HepG2 (cell line): ENCODE results near the gene PAPOLA. TPM values are rescaled to one million over a fixed set of nuclear protein-coding genes. Genes with fewer than 3 reads are reported as not detected.

Source experiments
- ATAC-seq: fragments of 200-7000 bp; cut with Tn5 transposase; 3 replicates; pipeline ENCODE4 v1.9.1; 2020; ENCODE audit warnings: mild to moderate bottlenecking, moderate library complexity
- BruUV-seq: library from RNA; stranded (reverse); fragments of 400-500 nt; replicated peaks from 2 replicates; lab custom pipeline; 2021; lab: Mats Ljungman, UMichigan
- CTCF ChIA-PET: fragments of 300-600 bp; formaldehyde crosslinking; extraction: SDS; loops from one replicate; lab custom pipeline; 2021; ENCODE audit warnings: low total read pairs, inconsistent platforms, low intra/inter-chr PET ratio; lab: Yijun Ruan, JAX
- POLR2A ChIA-PET: fragments of 350-600 bp; sonication (Branson Sonifier 250); formaldehyde crosslinking; loops from one replicate; lab custom pipeline; 2020; ENCODE audit warnings: antibody characterized with exemption, inconsistent platforms; lab: Yijun Ruan, JAX
- DNase-seq: peaks from one replicate; pipeline ENCODE4 v3.0.0-alpha.2; 2015; ENCODE audit warnings: low spot score
- FAIRE-seq: peaks from 3 replicates; lab custom pipeline; 2011; peaks lifted over from hg19 to GRCh38; lab: Jason Lieb, UNC
- H2AFZ ChIP-seq: one replicate; pipeline ENCODE4 v1.6.1; 2011; ENCODE audit warnings: low read length, inconsistent platforms
- H3K27ac ChIP-seq: fragments of 300-600 bp; 3 replicates; pipeline ENCODE4 v1.8.0; 2011; ENCODE audit warnings: mixed run types, mild to moderate bottlenecking, mixed read lengths, low read length, inconsistent platforms; ENCODE audit not compliant: insufficient read depth; ENCODE audit errors: extremely low read length
- H3K27me3 ChIP-seq, 2 experiments: fragments of 200-600 bp in 1 of 2; 2 replicates in 1 of 2; 3 replicates in 1 of 2; pipeline versions ENCODE4 v1.6.0 to v1.8.0; 2011; ENCODE audit warnings: low read length in 2 of 2, mild to moderate bottlenecking in 2 of 2, moderate library complexity in 2 of 2, inconsistent platforms in 1 of 2; ENCODE audit not compliant: insufficient read depth in 2 of 2, control insufficient read depth in 1 of 2
- H3K36me3 ChIP-seq, 2 experiments: fragments of 200-600 bp in 1 of 2; replicated peaks in 1 of 2; 2 replicates in 1 of 2; 3 replicates in 1 of 2; pipeline versions ENCODE4 v1.5.1 to v1.8.0; 2011; ENCODE audit warnings: low read length in 2 of 2, inconsistent platforms in 1 of 2; ENCODE audit not compliant: insufficient read depth in 2 of 2, control insufficient read depth in 1 of 2
- H3K4me1 ChIP-seq: 2 replicates; pipeline ENCODE4 v1.5.1; 2012; ENCODE audit warnings: low read length, inconsistent platforms; ENCODE audit not compliant: insufficient read depth
- H3K4me2 ChIP-seq: 2 replicates; pipeline ENCODE4 v1.6.0; 2011; ENCODE audit warnings: low read depth, low read length, inconsistent platforms
- H3K4me3 ChIP-seq, 3 experiments: fragments of 200-600 bp in 1 of 3; sonication (generic), shearing (Covaris generic) in 1 of 3; replicated peaks in 1 of 3; 2 replicates each; pipeline ENCODE4 v1.5.1; 2011 to 2016; ENCODE audit warnings: low read length in 3 of 3, inconsistent platforms in 2 of 3, low read depth in 2 of 3, mild to moderate bottlenecking in 2 of 3, control low read depth in 1 of 3, mixed read lengths in 1 of 3; ENCODE audit not compliant: insufficient read depth in 1 of 3
- H3K79me2 ChIP-seq: one replicate; pipeline ENCODE4 v1.6.1; 2011; ENCODE audit warnings: low read length, inconsistent platforms; ENCODE audit not compliant: insufficient read depth
- H3K9ac ChIP-seq: 2 replicates; pipeline ENCODE4 v1.6.0; 2011; ENCODE audit warnings: mild to moderate bottlenecking, low read depth, low read length, inconsistent platforms; ENCODE audit not compliant: insufficient read depth
- H3K9me3 ChIP-seq: 2 replicates; pipeline ENCODE4 v1.5.1; 2012; ENCODE audit warnings: mild to moderate bottlenecking, low read length
- H4K20me1 ChIP-seq: 2 replicates; pipeline ENCODE4 v1.6.0; 2011; ENCODE audit warnings: inconsistent platforms, mild to moderate bottlenecking, low read length, moderate library complexity; ENCODE audit not compliant: insufficient read depth
- PHB2 ChIP-seq: fragments of 450-650 bp; IDR thresholded peaks from 2 replicates; pipeline ENCODE4 v1.6.1; 2018; ENCODE audit not compliant: partially characterized antibody
- U2AF2 ChIP-seq: fragments of 200-400 bp; formaldehyde crosslinking; IDR thresholded peaks from 2 replicates; pipeline ENCODE4 v1.6.1; 2017; ENCODE audit warnings: low read depth, mild to moderate bottlenecking, low read length
- ZNF629 ChIP-seq: sonication (generic); formaldehyde crosslinking; conservative IDR thresholded peaks from 2 replicates; pipeline ENCODE4 v1.5.0; 2020; ENCODE audit warnings: missing genetic modification reagents
- ZNF704 ChIP-seq: sonication (generic); formaldehyde crosslinking; IDR thresholded peaks from 2 replicates; pipeline ENCODE4 v1.8.1; 2023; ENCODE audit warnings: mild to moderate bottlenecking, inconsistent platforms, moderate library complexity, missing genetic modification reagents, borderline replicate concordance
- ZNF770 ChIP-seq: sonication (generic); formaldehyde crosslinking; IDR thresholded peaks from 2 replicates; pipeline ENCODE4 v1.5.0; 2020; ENCODE audit warnings: mild to moderate bottlenecking, missing genetic modification reagents
- WGBS: methylation state at CpG from one replicate; pipeline ENCODE4 v1.1.6; 2017; ENCODE audit warnings: low lambda C conversion rate; 5-methylcytosine and 5-hydroxymethylcytosine counted together
- in situ Hi-C: cut with HindIII; loops from 2 replicates; pipeline ENCODE4 v1.10.0; 2017; ENCODE audit warnings: low pct_unique_long_range_greater_than_20kb; ENCODE audit not compliant: extremely low pct_ligation_motif_present
- intact Hi-C: fragments of 100-400 bp; cut with micrococcal nuclease; formaldehyde crosslinking; loops from one replicate; pipeline ENCODE4 v1.10.0; 2022; ENCODE audit not compliant: unreplicated experiment
- polyA plus RNA-seq, 8 experiments: library from polyadenylated mRNA; depleted of rRNA in 3 of 8; stranded (reverse) in 7 of 8; unstranded in 1 of 8; fragments of >200 nt; fragmentation: Illumina TruSeq in 4 of 8; extraction: Trizol in 4 of 8; gene quantifications; 2 replicates each; pipeline versions ENCODE4 v1.2.1 to v1.2.3, GENCODE V29; 2011 to 2016; ENCODE audit warnings: low read depth in 4 of 8, missing spikeins in 1 of 8, mixed read lengths in 1 of 8; ENCODE audit not compliant: insufficient read depth in 1 of 8
- total RNA-seq, 5 experiments: library from RNA; depleted of rRNA; stranded (reverse); fragments of >200 nt; fragmentation: Illumina TruSeq; extraction: Trizol; gene quantifications; 2 replicates each; pipeline ENCODE4 v1.2.3, GENCODE V29; 2016; ENCODE audit warnings: low read depth in 1 of 5

The PAPOLA gene
- total and polyA plus RNA-seq, 2 of the 13 experiments (the other 11 are each of a cell fraction or from before 2014, with no cell fraction given) = 103 to 151 TPM

GRCh38 chr14:96579358-96579757, 77.2 kb downstream of the PAPOLA start:
- no peaks in the 10 kb centered on the region for H3K27me3 ChIP-seq
- no TSS peak for BruUV-seq
- in situ Hi-C loops (no loop called here), intact Hi-C loops (no loop called here)
- H3K9me3 ChIP-seq = no peaks in the 10 kb centered on the region
- no peaks in the 10 kb centered on the region for H3K36me3 ChIP-seq
- TF ChIP-seq ZNF704 (CRISPR knock-in tag) (no peak), ZNF629 (CRISPR knock-in tag) (peak; percentile 74; the same call in 1 of the 2 replicates), PHB2 (no peak)
- ChIA-PET POLR2A (no interaction called here), CTCF (no interaction called here)
- H3K27ac ChIP-seq = no peak overlapping the region
- H4K20me1 ChIP-seq = 0 out of 2 replicates have a peak, but pooled peaks cover 3% of the 10 kb centered on the region
- ATAC-seq (no peak), FAIRE-seq (no peak), DNase-seq (no peak)
- H3K79me2 ChIP-seq = no peaks in the 10 kb centered on the region
- H3K4me3 ChIP-seq = no peak overlapping the region
- H3K9ac ChIP-seq = no peak overlapping the region
- no peak overlapping the region for H2AFZ ChIP-seq
- H3K4me1 ChIP-seq = 0 out of 2 replicates have a peak, but pooled peaks cover 5% of the 10 kb centered on the region
- H3K4me2 ChIP-seq = no peak overlapping the region
- 68% methylated on average over 6 of the region's 6 CpGs for WGBS

GRCh38 chr14:96579855-96580254, 77.7 kb downstream of the PAPOLA start:
- no peak overlapping the region for H2AFZ ChIP-seq
- H3K9me3 ChIP-seq = no peaks in the 10 kb centered on the region
- intact Hi-C loops = loop anchor here (5.0 kb wide), 1 partner anchor 272 kb away; no protein-coding TSS in a partner anchor
- H4K20me1 ChIP-seq = 0 out of 2 replicates have a peak, but pooled peaks cover 3% of the 10 kb centered on the region
- H3K9ac ChIP-seq = no peak overlapping the region
- no peaks in the 10 kb centered on the region for H3K36me3 ChIP-seq
- ATAC-seq (no peak), DNase-seq (no peak), FAIRE-seq (no peak)
- BruUV-seq = no TSS peak
- H3K27ac ChIP-seq = no peak overlapping the region
- no peak overlapping the region for H3K4me3 ChIP-seq
- no peak overlapping the region for H3K4me2 ChIP-seq
- H3K79me2 ChIP-seq = no peaks in the 10 kb centered on the region
- in situ Hi-C loops = loop anchor here (5.0 to 10.0 kb wide), 2 partner anchors 162 to 265 kb away; no protein-coding TSS in a partner anchor
- 0 out of 2 replicates have a peak, but pooled peaks cover 8% of the 10 kb centered on the region for H3K4me1 ChIP-seq
- 91% methylated on average over 6 of the region's 6 CpGs for WGBS
- POLR2A ChIA-PET = no interaction called here
- H3K27me3 ChIP-seq = no peaks in the 10 kb centered on the region
- TF ChIP-seq ZNF770 = peak; percentile 65
- no peak for TF ChIP-seq U2AF2
- CTCF ChIA-PET = no interaction called here
